ENCODE data around the gene EML4. TPM values are rescaled to one million over a fixed set of nuclear protein-coding genes. Genes with fewer than 3 reads are reported as not detected.

The EML4 gene
- total RNA-seq, 2 experiments from 2014 or later: 72.1 to 74.1 TPM

GRCh38 chr2:42360890-42361727 is 192.0 kb downstream of the EML4 start, which contains the start of gene COX7A2L:
Gene COX7A2L (minus strand): TSS chr2:42361217. CDS start chr2:42361161, 56 bp downstream.
- POLR2A ChIA-PET: interaction anchor here (0.6 kb wide), 1 partner anchor 261 kb away, joined by 3 read pairs; no protein-coding TSS in a partner anchor
- peaks cover 15% of the 10 kb centered on the region for H3K36me3 Mint-ChIP-seq (ENCODE audit: low read depth)
- H3K27me3 Mint-ChIP-seq: no peaks in the 10 kb centered on the region
- peak within 1 kb of the TSS; percentile 89 for H3K4me3 Mint-ChIP-seq
- intact Hi-C loops (cut with DNase I, micrococcal nuclease): loop anchor here (1.0 to 5.0 kb wide), 11 partner anchors 59 to 2001 kb away; partner anchors contain the start of genes EML4 (in 2 of the 2), CAMKMT (in 1 of the 2), PLEKHH2 (in 1 of the 2) and PREPL (in 1 of the 2)
- peaks cover 40% of the 10 kb centered on the region for H3K4me1 Mint-ChIP-seq
- H3K9me3 Mint-ChIP-seq (ENCODE audit: low read depth): no peaks in the 10 kb centered on the region
- CTCF ChIA-PET: interaction anchor here (0.7 to 1.5 kb wide), 3 partner anchors 11 to 302 kb away, joined by 3 read pairs; no protein-coding TSS in a partner anchor
- ATAC-seq (peak; percentile 94), DNase-seq (peak; percentile 98)
- peak within 1 kb of the TSS; percentile 94 for H3K27ac Mint-ChIP-seq

- ATAC-seq: peak; percentile 3
- Mint-ChIP-seq H3K4me3 (peak overlapping the region; percentile 89), H3K27ac (peak overlapping the region; percentile 94), H3K36me3 (ENCODE audit: low read depth) (peaks cover 11% of the 10 kb centered on the region), H3K9me3 (ENCODE audit: low read depth) (no peaks in the 10 kb centered on the region), H3K27me3 (no peaks in the 10 kb centered on the region), H3K4me1 (peaks cover 39% of the 10 kb centered on the region)
- intact Hi-C loops (cut with DNase I, micrococcal nuclease): loop anchor here (1.0 to 5.0 kb wide), 12 partner anchors 58 to 2000 kb away; partner anchors contain the start of genes EML4 (in 2 of the 2), CAMKMT (in 1 of the 2), MTA3 (in 1 of the 2) and PLEKHH2 (in 1 of the 2)
- ChIA-PET POLR2A (no interaction called here), CTCF (interaction anchor here (0.7 to 1.5 kb wide), 3 partner anchors 10 to 262 kb away, joined by 3 read pairs; no protein-coding TSS in a partner anchor)
- DNase-seq: no peak
These were observed 192.7 kb downstream of the EML4 start for GRCh38 chr2:42361728-42362283.

DNA sequence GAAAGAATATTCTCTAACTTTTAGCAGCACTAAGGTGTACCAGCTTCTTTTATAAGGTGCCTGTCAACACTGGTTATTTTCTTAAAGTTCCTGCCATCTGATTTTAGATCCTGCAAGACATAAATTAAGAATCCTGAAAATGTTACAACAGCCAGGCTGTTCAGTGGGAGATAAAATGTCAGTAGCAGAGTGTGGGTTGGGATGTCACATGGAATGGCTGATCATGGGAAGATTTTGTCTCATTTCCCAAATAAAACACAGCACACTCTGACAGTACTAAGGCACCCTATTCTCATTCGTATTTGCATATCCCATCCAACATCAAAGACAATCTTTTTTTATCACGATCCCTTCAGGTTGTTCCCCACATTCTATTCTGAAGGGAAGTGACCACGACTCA is 194.3 kb downstream of the EML4 start:
- Mint-ChIP-seq H3K9me3 (ENCODE audit: low read depth) (no peaks in the 10 kb centered on the region), H3K27ac (no peak overlapping the region), H3K36me3 (ENCODE audit: low read depth) (peaks cover 2% of the 10 kb centered on the region), H3K27me3 (no peaks in the 10 kb centered on the region), H3K4me1 (peaks cover 35% of the 10 kb centered on the region), H3K4me3 (no peak overlapping the region)
- ATAC-seq (no peak), DNase-seq (no peak)
- ChIA-PET POLR2A (interaction anchor here (0.5 kb wide), 1 partner anchor 164 kb away, joined by 5 read pairs; no protein-coding TSS in a partner anchor), CTCF (interaction anchor here (0.7 to 1.4 kb wide), 3 partner anchors 41 to 327 kb away, joined by 3 to 4 read pairs (median 3); no protein-coding TSS in a partner anchor)
- intact Hi-C loops (cut with DNase I, micrococcal nuclease): loop anchor here in 1 of 2 experiments (2.0 to 5.0 kb wide), 3 partner anchors 205 to 1999 kb away; partner anchors contain the start of genes CAMKMT, MTA3, PLEKHH2 and PREPL

GRCh38 chr2:42364658-42365057 is 195.5 kb downstream of the EML4 start:
- intact Hi-C loops (cut with DNase I, micrococcal nuclease): loop anchor here in 1 of 2 experiments (5.0 kb wide), 2 partner anchors 1273 to 1998 kb away; partner anchors contain the start of genes CAMKMT, PLEKHH2 and PREPL
- ChIA-PET POLR2A (no interaction called here), CTCF (interaction anchor here (0.7 to 1.1 kb wide), 3 partner anchors 11 to 39 kb away, joined by 3 read pairs; no protein-coding TSS in a partner anchor)
- Mint-ChIP-seq H3K36me3 (ENCODE audit: low read depth) (no peaks in the 10 kb centered on the region), H3K9me3 (ENCODE audit: low read depth) (no peaks in the 10 kb centered on the region), H3K27ac (no peak overlapping the region), H3K4me3 (no peak overlapping the region), H3K27me3 (no peaks in the 10 kb centered on the region), H3K4me1 (peaks cover 22% of the 10 kb centered on the region)
- ATAC-seq (no peak), DNase-seq (no peak)

- no peaks in the 10 kb centered on the region for H3K27me3 Mint-ChIP-seq
- H3K4me3 Mint-ChIP-seq: no peak overlapping the region
- ATAC-seq: no peak
- intact Hi-C loops (cut with DNase I, micrococcal nuclease): no loop called here
- H3K4me1 Mint-ChIP-seq: peaks cover 18% of the 10 kb centered on the region
- no peaks in the 10 kb centered on the region for H3K36me3 Mint-ChIP-seq (ENCODE audit: low read depth)
- no peaks in the 10 kb centered on the region for H3K9me3 Mint-ChIP-seq (ENCODE audit: low read depth)
- no peak overlapping the region for H3K27ac Mint-ChIP-seq
- no peak for DNase-seq
- ChIA-PET POLR2A (interaction anchor here (0.5 kb wide), 1 partner anchor 90 kb away, joined by 3 read pairs; no protein-coding TSS in a partner anchor), CTCF (interaction anchor here (0.7 kb wide), 1 partner anchor 25 kb away, joined by 3 read pairs; no protein-coding TSS in a partner anchor)
These were observed 197.3 kb downstream of the EML4 start for GRCh38 chr2:42366411-42366810.

GRCh38 chr2:42367835-42368234 is 198.7 kb downstream of the EML4 start:
- H3K4me3 Mint-ChIP-seq: no peak overlapping the region
- POLR2A ChIA-PET: no interaction called here
- no peaks in the 10 kb centered on the region for H3K27me3 Mint-ChIP-seq
- no peaks in the 10 kb centered on the region for H3K9me3 Mint-ChIP-seq (ENCODE audit: low read depth)
- intact Hi-C loops (cut with DNase I, micrococcal nuclease): no loop called here
- CTCF ChIA-PET: no interaction called here
- no peaks in the 10 kb centered on the region for H3K36me3 Mint-ChIP-seq (ENCODE audit: low read depth)
- DNase-seq (no peak), ATAC-seq (no peak)
- H3K4me1 Mint-ChIP-seq: peaks cover 12% of the 10 kb centered on the region
- H3K27ac Mint-ChIP-seq: no peak overlapping the region

GRCh38 chr2:42368817-42369531 is 199.8 kb downstream of the EML4 start:
- Mint-ChIP-seq H3K4me1 (peaks cover 12% of the 10 kb centered on the region), H3K4me3 (no peak overlapping the region), H3K9me3 (ENCODE audit: low read depth) (no peaks in the 10 kb centered on the region), H3K36me3 (ENCODE audit: low read depth) (no peaks in the 10 kb centered on the region), H3K27ac (no peak overlapping the region), H3K27me3 (no peaks in the 10 kb centered on the region)
- ChIA-PET CTCF (interaction anchor here (0.6 to 1.1 kb wide), 4 partner anchors 15 to 282 kb away, joined by 3 to 4 read pairs (median 4); no protein-coding TSS in a partner anchor), POLR2A (no interaction called here)
- DNase-seq (no peak), ATAC-seq (no peak)
- intact Hi-C loops (cut with DNase I, micrococcal nuclease): no loop called here

GRCh38 chr2:42369532-42370229 is 200.5 kb downstream of the EML4 start:
- Mint-ChIP-seq H3K36me3 (ENCODE audit: low read depth) (no peaks in the 10 kb centered on the region), H3K27ac (no peak overlapping the region), H3K4me3 (no peak overlapping the region), H3K9me3 (ENCODE audit: low read depth) (no peaks in the 10 kb centered on the region), H3K27me3 (no peaks in the 10 kb centered on the region), H3K4me1 (peaks cover 12% of the 10 kb centered on the region)
- intact Hi-C loops (cut with DNase I, micrococcal nuclease): no loop called here
- ATAC-seq (no peak), DNase-seq (no peak)
- ChIA-PET CTCF (interaction anchor here (0.6 to 1.1 kb wide), 3 partner anchors 15 to 282 kb away, joined by 3 to 4 read pairs (median 3); no protein-coding TSS in a partner anchor), POLR2A (no interaction called here)

GRCh38 chr2:42371611-42372473 is 202.7 kb downstream of the EML4 start:
- no peak overlapping the region for H3K4me3 Mint-ChIP-seq
- no peak for ATAC-seq
- no peaks in the 10 kb centered on the region for H3K9me3 Mint-ChIP-seq (ENCODE audit: low read depth)
- intact Hi-C loops (cut with DNase I, micrococcal nuclease): no loop called here
- no peak overlapping the region for H3K27ac Mint-ChIP-seq
- CTCF ChIA-PET: interaction anchor here (0.6 kb wide), 1 partner anchor 10 kb away, joined by 3 read pairs; no protein-coding TSS in a partner anchor
- DNase-seq: no peak
- POLR2A ChIA-PET: no interaction called here
- no peaks in the 10 kb centered on the region for H3K36me3 Mint-ChIP-seq (ENCODE audit: low read depth)
- H3K4me1 Mint-ChIP-seq: peaks cover 10% of the 10 kb centered on the region
- no peaks in the 10 kb centered on the region for H3K27me3 Mint-ChIP-seq
